Loucy (cell line): ENCODE measurements around the gene PXN.

Source experiments
- CTCF ChIP-seq: fragments of 200-600 bp; sonication (generic); conservative IDR thresholded peaks from 2 replicates; pipeline ENCODE4 v1.5.1; 2014; ENCODE audit warnings: mild to moderate bottlenecking, antibody characterized with exemption, low read length
- EZH2phosphoT487 ChIP-seq: fragments of 200-600 bp; IDR thresholded peaks from 2 replicates; pipeline ENCODE4 v1.6.1; 2018; ENCODE audit warnings: antibody characterized with exemption, mild to moderate bottlenecking, moderate library complexity, borderline replicate concordance

- TF ChIP-seq CTCF, result no peak
- no peak for TF ChIP-seq EZH2phosphoT487
Measured at GRCh38 chr12:120180975-120181374, 84.6 kb downstream of the PXN start.
